Measurements from ENCODE around the gene CDK5R2.

GRCh38 chr2:218925434-218925833 is 34.0 kb upstream of the CDK5R2 start:
- TF ChIP-seq, protein P1, sequence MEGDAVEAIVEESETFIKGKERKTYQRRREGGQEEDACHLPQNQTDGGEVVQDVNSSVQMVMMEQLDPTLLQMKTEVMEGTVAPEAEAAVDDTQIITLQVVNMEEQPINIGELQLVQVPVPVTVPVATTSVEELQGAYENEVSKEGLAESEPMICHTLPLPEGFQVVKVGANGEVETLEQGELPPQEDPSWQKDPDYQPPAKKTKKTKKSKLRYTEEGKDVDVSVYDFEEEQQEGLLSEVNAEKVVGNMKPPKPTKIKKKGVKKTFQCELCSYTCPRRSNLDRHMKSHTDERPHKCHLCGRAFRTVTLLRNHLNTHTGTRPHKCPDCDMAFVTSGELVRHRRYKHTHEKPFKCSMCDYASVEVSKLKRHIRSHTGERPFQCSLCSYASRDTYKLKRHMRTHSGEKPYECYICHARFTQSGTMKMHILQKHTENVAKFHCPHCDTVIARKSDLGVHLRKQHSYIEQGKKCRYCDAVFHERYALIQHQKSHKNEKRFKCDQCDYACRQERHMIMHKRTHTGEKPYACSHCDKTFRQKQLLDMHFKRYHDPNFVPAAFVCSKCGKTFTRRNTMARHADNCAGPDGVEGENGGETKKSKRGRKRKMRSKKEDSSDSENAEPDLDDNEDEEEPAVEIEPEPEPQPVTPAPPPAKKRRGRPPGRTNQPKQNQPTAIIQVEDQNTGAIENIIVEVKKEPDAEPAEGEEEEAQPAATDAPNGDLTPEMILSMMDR (IDR thresholded peaks at IDR 0.05): no peak
- no peak for TF ChIP-seq POLR2A (IDR thresholded peaks at IDR 0.05)
